ENCODE results near the gene SGSM2.

SGSM2 gene

DNA sequence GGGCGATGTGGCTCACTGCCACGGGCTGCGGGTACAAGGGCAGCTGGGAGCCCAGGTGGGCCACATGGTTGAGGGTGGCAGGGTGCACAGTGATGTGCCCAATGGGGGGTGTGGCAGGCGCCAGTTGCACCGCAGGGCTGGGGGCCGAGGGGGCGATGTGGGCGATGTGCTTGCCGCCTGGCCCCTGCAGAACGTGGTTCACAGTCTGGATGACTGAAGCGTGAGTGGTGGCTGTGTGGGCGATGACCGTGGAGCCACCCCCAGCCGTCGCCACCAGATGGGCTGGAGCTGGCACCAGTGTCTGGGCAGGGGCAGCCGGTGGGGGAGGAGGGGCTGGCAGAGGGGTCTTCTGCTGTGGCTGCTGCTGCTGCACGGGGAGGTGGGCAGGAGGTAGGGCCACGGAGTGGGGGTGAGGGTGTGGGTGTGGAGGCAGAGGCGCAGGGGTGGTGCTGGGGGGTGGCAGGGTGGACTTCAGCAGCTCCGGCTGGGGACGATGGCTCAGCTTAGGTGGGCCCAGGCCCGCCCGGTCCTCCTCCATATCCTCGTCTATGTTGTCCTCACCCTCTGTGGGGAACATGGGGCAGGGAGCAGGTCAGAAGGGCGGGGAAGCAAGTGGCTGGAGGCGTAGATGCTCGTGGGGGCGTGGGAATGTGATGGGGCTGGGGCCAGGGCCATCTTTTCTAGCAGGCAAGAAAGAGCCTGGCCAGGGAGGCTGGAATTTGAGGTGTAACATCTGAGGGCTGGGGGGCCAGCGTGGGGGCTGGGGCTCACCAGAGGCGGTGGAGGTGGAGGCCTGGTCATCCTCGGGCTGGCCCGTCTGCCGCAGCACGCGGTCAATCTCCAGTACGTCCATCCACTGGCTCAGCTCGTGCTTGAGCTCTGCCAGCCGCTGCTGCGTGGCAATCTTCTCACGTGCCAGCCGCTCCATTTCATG, 50.1 kb downstream of the SGSM2 start:
- DNase-seq = no peak

DNA sequence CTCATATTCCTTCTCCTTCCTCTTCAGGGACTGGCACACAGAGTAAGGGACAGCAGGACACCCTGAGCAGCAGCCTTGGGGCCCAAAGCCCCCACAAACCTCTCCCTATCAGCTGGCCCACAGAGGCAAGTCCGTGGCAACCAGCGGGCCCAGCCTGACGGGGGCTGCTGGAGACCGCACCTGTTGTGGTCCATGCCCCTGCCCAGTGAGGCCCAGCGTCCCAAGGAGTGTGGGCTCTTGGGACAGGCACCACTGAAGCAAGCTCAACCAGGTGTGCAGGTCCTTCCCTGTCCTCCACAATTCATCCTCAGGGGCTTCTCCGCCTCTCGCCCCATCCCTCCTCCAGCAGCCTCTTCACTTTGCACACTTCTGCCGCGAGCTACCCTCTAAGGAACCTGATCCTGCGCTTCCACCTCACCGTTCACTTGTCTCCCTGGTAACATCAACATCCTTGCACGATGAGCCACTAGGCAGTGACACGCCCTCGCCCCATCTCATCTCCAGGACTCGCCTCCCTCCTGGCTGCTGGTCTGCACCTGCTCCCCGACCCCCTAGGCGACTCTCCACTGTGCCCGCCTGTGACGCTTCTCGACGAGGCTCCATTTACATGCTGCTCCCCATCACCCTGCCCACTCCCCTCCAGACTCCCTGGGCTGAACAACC, 50.9 kb downstream of the SGSM2 start:
- no peak for DNase-seq

DNA sequence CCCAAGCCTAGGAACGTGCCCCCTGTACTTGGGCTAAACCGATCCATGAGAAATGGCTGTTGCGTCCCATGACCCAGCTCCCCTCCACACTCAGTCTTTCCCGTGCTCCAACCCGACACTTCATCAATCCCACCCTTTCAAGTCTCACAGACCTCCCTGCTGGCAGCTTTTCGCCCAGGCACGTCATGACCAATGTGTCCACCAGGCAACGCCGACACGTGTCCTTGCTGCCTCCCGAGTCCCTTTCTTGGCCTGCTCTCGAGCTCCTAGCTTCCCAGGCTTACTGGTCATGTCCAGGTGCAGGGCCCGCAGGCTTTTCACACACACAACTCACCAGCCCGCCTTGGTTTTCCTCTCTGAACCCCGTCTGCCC, 51.4 kb downstream of the SGSM2 start:
- no peak for DNase-seq

DNA sequence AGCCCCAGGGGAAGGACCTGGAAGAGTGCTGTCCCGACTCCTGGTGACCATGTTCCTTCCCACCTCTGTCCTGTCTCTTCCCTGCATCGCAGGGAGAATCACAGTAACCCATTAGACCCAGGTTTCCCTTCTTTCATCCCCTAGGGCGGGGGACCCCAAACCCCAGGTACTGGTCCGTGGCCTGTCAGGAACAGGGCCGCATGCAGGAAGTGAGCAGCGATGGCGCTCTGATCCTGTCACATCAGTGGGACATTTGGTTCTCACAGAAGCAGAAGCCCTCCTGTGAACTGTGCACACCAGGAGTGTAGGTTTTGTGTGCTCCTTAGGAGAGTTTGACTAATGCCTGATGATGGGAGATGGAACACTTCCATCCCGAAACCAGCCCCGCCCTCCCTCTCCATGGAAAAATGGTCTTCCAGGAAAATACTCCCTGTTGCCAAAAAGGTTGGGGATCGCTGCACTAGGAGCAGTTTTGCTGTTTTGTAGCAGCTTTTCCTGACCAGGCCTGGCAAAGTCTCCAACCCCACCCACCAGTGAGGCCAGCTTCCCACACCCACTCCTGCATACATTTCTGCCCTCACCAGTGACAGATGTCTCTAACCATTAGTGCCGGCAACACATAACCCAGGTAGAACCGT, 53.0 kb downstream of the SGSM2 start:
- DNase-seq = no peak

DNA sequence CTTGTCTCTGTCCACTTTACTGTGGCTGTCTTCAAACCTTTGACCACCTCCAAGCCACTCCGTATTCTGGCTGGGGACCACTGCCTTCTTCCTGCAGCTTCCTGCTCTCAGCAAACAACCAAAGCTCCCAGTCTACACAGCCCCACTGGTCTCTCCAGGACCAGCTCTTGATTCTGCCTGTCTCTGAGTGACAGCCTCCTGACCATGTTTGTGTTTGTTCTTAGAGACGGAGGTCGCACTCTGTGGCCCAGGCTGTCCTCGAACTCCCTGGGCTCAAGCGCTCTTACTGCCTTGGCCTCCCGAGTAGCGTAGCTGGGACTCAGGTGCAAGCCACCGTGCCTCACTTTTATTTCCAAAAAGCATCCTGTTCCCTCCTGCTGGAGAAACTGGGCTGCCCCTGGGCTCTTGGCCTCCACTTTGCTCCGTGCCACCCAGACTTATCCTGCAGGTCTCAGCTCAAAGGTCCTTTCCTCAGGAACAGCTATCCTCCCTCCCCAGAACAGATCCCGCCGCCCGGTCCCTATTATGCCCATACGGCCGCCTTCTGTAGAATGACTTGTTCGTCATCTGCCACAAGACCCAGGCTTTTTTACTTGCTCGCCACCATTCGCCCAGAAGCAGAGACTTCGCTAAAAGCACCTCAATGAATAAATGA, 54.4 kb downstream of the SGSM2 start:
- no peak for DNase-seq

DNA sequence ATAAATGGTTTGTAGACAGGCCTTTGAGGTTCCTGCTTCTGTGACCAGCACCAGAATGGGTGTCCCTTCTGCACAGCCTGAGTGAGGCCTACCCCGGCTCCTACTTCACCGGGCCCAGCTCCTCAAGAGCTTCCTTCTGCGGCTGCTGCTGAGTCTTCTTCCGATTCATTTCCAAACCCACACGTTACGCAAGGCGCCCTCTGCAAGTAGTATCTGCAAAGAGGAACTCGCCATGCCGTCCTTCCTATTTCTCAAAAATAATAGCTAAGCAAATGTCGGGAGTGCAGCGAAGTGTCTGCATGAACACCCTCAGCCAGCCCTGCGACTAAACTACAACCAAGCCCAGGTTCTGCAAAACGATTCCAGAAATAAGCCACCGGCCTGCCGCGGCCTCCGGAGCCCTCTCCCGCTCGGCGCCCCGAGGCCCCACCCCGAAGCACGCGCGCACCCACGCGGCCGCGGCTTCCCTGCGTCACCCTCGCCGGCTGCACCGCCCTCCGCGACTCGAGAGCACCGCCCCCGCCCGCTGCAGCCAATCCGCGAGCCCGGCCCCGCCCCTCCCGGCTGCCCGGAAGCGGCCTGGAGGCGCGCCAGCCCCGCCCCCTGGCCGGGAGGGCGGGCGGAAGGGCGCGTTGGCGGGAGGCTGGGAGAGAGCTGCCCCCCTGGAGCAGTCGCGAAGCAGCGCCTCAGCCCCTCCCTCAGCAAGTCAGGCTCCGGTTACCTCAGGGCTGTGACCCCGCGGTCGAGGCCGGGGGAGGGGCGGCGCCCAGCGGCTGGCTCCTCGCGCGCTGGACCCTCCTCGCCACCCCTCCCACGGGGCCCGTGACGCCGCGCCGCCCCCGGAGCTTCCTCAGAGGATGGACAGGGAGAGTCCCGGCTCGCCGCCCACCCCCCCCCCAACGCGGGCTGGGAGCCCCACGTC, 55.2 kb downstream of the SGSM2 start:
- DNase-seq = peak; percentile 99

DNA sequence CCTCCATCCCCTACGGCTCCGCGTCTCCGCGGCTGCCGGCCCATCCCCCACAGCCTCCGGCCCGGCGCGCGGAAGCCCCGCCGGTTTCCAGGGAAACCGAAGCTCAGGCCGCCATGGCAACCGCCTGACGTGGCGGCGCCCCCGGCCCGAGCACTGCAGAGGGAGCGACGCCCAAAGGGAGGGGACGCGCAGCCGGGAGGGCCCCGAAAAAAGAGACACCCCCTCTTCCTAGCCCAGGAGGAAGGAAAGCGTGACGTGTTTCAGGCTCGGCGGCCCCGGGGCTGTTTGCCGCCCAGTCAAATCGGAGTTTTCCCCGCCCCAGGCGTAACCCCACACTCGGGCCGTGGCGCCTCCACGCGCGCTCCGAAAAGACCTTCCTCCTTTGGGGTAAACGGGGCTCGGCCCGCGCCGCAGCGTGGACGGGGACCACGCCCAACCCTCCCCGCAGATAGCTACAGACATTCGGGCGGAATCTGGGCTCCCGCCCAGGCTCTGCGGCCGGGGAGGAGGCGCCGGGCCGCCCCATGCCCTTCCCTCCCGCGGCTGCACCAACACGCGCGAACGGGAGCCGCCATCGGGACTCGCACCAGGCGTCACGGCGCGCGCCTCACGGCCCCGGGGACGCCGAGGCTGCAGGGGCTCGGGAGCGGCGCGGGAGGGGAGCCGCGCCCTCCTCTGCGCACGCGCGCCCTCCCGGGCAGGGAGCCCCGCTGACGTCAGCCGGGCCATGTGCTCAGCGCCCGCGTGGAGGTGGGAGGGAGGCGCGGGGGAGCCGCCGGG, 56.1 kb downstream of the SGSM2 start:
- DNase-seq = peak; percentile 92

DNA sequence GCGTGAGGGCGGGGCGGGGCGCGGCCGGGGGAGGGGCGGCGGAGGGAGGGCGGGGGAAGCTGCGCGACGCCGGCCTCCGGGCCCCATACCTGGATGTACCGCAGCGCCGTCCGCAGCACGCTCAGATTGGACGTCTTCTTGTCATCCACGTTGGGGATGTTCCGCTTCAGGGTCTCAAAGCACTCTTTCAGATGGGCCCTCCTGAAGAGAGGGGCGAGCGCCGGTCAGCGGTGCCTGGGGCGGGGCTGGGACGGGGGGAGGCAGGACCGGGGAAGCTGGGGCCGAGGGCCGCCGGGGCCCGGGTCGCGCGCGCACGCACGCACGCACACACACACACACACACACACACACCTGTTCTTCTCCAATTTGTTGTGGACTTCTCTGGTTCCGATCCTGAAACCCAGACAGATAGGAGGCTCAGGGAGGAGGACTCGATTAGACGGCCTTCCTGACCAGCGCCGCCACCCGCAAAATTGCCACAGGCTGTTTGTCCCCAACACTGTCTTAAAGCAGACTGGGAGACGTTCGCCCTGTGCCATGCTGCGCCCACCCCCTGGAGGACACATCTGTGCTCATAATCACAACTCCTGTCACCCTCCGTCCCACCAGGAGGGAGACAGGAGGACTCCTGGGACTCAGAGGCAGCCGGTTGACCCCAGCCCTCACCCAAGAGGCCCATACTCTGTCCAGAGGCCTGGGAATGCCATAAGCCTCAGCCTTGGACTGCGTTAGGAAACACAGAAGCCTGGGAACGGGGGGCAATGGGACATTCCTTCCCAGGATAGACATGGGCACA, 56.9 kb downstream of the SGSM2 start:
- peak; percentile 28 for DNase-seq

DNA sequence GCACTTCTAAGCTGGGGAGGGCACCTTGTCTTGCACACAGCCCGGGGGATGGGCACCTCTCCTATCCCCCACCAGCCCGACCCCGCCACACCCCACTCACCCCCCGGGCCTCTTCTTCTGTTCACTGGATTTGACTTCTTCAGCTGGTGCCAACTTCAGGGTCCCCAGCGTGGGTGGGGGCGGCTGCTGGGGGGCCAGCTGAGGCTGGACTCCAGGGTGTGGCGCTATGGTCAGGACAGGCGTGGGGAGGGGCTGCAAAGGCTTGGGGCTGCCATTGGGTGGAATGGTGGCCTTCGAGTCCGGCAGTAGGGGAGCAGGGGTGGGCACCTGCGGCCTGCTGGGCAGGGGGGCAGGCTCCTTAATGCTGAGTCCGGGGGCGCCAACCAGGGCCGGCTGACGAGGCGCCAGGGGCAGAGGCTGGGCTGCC, 57.5 kb downstream of the SGSM2 start:
- no peak for DNase-seq

DNA sequence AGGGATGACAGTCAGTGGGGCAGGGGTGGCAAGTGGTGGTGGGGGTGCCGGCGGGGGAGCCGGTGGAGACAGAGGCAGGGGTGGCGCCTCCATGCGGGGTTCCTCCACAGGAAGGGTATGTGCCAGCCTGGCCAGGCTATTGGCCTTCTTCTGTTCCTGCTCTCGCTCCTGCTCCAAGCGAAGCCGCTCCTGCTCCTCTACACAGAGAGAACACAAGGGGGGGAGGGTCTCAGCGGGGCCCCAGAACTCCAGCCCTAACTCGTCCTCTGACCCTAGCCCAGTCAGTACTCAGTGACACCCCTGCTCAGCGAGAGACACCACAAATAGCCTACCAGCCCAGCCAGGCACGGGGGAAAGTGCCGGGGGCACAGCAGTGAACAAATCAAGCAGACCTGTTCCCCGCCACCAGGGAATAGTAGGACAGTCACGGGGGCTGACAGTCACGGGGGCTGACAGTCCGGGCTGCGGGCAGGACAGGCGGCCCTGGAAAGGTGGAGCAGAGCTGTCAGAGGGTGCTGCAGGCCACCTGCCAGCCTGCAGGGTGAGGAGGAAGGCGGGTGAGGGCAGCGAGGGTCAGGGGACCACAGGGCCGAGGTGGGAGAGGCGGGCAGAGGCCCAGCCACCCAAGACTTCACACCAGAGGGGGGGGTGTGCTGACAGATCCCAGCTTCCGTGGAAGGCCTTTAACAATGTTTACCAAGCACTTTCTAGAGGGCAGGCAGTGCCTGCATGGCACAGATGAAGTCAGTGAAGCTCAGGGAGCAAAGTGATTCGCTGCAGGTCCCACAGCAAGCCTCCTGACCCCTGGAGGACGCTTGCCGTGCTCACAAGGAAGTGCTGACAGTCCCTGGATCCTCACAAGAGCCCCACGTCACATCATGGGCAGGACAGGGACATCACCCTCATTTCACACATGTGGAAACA, 58.2 kb downstream of the SGSM2 start:
- no peak for DNase-seq

DNA sequence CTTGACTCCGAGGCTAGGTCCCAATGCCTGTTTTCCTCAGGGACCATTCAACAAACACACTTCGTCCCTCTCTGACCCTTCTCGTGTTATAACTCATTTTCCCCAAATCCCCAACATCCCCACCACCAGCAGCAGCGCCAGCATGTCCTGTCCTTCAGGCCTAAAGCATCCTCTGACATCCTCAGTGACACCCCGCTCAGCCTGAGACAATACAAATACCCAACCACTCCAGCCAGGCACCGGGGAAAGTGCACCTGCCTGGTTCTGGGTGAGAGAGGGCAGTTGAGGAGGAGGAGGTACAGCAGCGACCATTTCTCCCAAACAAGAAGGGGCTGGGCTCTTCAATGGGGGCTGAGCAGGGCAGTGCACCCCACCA, 58.9 kb downstream of the SGSM2 start:
- no peak for DNase-seq

DNA sequence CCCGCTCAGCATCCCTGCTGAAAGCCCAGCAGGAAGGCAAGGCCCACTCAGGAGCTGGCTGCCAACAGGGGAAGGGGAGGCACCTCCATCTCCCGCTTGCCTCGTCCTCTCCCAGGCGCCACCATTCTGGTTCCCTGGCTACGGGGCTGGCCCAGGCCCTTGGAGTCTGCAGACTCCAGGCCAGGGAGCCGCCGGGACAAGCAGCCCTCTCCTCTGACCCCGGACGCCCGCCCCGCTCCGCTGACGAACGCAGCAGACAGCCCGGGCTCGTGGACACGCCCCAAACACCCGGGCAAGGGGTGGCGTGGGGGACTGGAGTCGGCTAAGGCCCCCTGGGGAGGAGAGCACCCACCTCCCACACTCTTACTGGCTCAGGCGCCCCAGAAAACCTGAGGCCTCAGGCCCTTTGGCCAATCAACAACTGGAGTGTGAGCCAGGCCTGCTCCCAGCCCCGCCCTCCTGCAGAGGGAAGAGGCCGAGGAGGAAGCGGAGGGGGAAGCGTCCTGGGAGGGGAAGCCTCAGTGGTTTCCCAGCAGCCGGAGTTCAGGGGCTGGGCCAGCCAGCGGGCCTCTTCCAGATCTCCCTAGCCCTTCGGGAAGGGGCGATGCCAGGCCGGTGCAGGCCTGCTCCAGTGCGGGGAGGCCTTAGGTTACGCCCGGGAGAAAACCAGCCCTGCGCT, 59.4 kb downstream of the SGSM2 start:
- DNase-seq = peak; percentile 70

DNA sequence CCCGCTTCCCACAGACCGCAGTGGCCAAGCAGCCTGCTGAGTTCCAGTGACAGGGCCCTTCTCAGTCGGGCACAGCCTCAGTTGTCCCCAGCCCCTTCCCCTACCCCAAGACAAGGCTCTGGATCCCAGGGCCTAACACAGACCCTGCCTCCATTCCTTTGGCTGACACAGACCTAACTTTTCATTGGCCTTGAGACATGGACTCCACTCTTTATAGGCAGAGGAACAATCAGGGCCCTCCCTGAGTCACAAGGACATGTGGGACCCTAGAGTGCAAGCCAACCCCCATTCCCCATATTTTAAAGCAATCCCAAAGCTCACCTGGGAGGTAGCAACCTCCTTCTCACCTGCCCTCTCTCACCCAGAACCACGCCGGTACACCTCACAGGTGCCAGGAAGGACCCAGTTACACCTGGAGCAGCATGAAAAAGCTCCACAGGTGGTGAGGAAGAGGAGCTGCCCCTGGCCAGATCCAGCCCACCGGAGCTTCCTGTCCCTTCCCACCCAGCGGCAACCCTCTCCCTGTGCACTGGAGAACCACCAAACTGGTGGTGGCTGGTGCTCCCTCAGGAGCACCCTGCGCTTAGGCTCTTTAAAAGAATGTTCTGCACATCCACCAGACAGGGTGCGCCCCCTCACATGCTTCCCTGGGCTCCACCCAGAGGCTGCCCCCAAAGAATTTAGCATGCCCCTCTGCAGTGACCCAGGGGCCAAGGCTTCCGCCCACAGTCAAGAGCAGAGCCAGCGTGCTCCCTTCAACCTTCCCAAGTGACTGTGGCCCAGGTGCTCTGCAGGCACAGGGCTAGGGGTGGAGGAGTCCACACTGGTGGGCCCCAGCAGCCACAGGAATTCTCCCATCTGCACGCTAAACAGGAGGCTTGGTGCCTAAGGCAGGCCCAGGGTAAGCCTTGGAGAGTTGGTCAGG, 60.2 kb downstream of the SGSM2 start:
- DNase-seq = no peak

DNA sequence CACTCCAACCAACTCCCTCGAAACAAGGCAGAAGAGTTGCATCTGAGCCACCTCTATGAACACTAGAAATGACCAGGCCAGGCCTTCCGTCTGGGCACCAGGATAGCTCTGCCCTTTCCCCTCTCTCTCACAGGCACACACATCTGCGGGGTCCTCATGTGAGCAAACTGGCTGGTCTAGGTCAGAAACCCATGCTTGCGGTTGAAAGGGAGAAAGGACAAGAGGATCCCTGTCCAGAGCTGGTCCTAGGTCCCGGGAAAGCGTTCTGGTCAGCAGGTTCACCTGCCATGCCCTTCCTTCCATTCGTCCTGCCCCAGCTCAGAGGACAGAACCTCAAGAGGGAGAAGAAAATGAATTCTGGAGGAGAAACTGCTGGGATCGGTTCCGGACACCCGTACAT, 60.9 kb downstream of the SGSM2 start:
- no peak for DNase-seq

DNA sequence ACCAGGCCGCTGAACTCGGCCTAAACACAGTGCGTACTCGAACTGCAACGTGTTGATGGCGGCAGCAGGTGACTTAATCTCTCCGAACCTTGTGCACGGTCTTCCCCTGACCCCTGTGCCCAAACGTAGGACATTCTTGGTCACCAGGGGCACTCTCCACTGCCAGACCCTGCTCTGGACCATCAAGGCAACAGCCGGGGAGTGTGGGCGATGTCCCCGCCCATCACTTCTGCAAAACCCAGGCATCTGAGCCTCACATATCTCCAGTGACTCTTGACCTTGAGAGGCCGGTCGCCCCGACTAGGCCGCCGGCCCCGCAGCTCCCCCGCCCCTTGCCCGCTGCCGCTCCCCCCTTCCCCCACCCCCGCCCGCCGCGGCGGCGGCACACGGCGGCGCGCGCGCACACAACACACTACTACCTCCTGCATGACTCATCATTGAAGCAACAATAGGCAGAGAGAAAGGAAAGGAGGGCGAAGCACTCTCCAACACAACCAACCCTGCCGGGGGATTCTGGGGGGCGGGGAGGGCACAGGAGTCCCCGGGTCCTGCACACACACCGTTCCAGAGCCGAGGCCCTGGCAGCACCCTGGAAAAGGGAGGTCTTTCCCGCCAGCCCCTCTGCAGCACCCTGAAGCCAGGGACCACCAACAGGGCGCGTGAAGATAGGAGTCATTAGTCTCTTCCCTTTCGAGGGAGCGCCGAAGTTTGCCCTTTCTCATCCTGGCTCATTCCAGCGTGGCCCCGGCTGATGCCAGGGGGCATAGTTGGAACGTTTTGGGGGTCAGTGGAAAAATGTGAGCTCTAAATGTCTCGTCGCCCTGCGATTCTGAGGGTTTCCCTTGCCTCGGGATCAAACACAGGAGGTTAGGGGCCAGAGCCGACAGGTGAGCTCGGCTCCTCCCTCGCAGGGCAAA, 61.6 kb downstream of the SGSM2 start:
- DNase-seq = peak; percentile 67

Data from activated CD4-positive, alpha-beta T cell treated with anti-CD3 and anti-CD28 coated beads for 48 hours (primary cell).